Mesenchymal stem cell (in vitro differentiated cells and primary cell): ENCODE measurements around the gene RHCE.
"Not testable (repeated sequence)": the region's sequence is repeated elsewhere in the genome, so short reads cannot be mapped to it uniquely, and the experiment has no call there.

Experiments
- DNase-seq: peaks from one replicate; pipeline ENCODE4 v3.0.0-alpha.2; 2013
- H2AFZ ChIP-seq: one replicate; pipeline ENCODE4 v1.6.1; 2013; ENCODE audit warnings: low read depth, mild to moderate bottlenecking, control low read depth, inconsistent platforms, low read length, moderate library complexity
- H2AK5ac ChIP-seq: 2 replicates; pipeline ENCODE4 v1.6.1; 2013; ENCODE audit warnings: low read length, moderate library complexity, mild to moderate bottlenecking, inconsistent platforms; ENCODE audit not compliant: severe bottlenecking
- H2BK120ac ChIP-seq: one replicate; pipeline ENCODE4 v1.6.1; 2013; ENCODE audit warnings: low read depth, mild to moderate bottlenecking, inconsistent platforms, low read length, moderate library complexity
- H2BK12ac ChIP-seq, 2 experiments: one replicate each; pipeline ENCODE4 v1.6.1; 2013; ENCODE audit warnings: inconsistent platforms in 2 of 2, low read length in 2 of 2, mild to moderate bottlenecking in 2 of 2, moderate library complexity in 2 of 2, control low read depth in 1 of 2
- H2BK15ac ChIP-seq: one replicate; pipeline ENCODE4 v1.6.1; 2013; ENCODE audit warnings: mild to moderate bottlenecking, low read depth, inconsistent platforms; ENCODE audit not compliant: poor library complexity, severe bottlenecking
- H2BK5ac ChIP-seq: 2 replicates; pipeline ENCODE4 v1.6.1; 2013; ENCODE audit warnings: low read depth, mild to moderate bottlenecking, low read length, control low read depth, inconsistent platforms; ENCODE audit not compliant: poor library complexity, severe bottlenecking
- H3K14ac ChIP-seq, 2 experiments: one replicate each; pipeline ENCODE4 v1.6.1; 2013; ENCODE audit warnings: inconsistent platforms in 2 of 2, low read length in 2 of 2, control low read depth in 1 of 2, mild to moderate bottlenecking in 1 of 2, moderate library complexity in 1 of 2
- H3K18ac ChIP-seq, 2 experiments: one replicate each; pipeline ENCODE4 v1.6.1; 2013; ENCODE audit warnings: inconsistent platforms in 2 of 2, low read length in 2 of 2, control low read depth in 1 of 2, low read depth in 1 of 2, mild to moderate bottlenecking in 1 of 2
- H3K23ac ChIP-seq, 2 experiments: one replicate each; pipeline ENCODE4 v1.6.1; 2013; ENCODE audit warnings: inconsistent platforms in 2 of 2, low read length in 2 of 2, mild to moderate bottlenecking in 2 of 2, moderate library complexity in 2 of 2, control low read depth in 1 of 2
- H3K27ac ChIP-seq: 2 replicates; pipeline ENCODE4 v1.5.1; 2013; ENCODE audit warnings: mild to moderate bottlenecking, moderate library complexity, low read length, control low read depth, inconsistent platforms; ENCODE audit not compliant: poor library complexity, severe bottlenecking
- H3K27me3 ChIP-seq, 2 experiments: 2 replicates each; pipeline versions ENCODE4 v1.6.1 to v1.7.0; 2013; ENCODE audit warnings: low read length in 2 of 2, mild to moderate bottlenecking in 2 of 2, moderate library complexity in 2 of 2, control low read depth in 1 of 2, inconsistent platforms in 1 of 2; ENCODE audit not compliant: control insufficient read depth in 1 of 2, insufficient read depth in 1 of 2
- H3K36me3 ChIP-seq, 2 experiments: 2 replicates each; pipeline versions ENCODE4 v1.6.1 to v1.7.0; 2013; ENCODE audit warnings: low read length in 2 of 2, control low read depth in 1 of 2, inconsistent platforms in 1 of 2, low read depth in 1 of 2, mild to moderate bottlenecking in 1 of 2; ENCODE audit not compliant: insufficient read depth in 2 of 2, control insufficient read depth in 1 of 2
- H3K4ac ChIP-seq, 2 experiments: one replicate each; pipeline ENCODE4 v1.6.1; 2013; ENCODE audit warnings: inconsistent platforms in 2 of 2, low read length in 2 of 2, mild to moderate bottlenecking in 2 of 2, moderate library complexity in 2 of 2, control low read depth in 1 of 2, low read depth in 1 of 2
- H3K4me1 ChIP-seq: 2 replicates; pipeline ENCODE4 v1.6.1; 2013; ENCODE audit warnings: low read depth, low read length, control low read depth; ENCODE audit not compliant: control insufficient read depth, insufficient read depth
- H3K4me2 ChIP-seq: 2 replicates; pipeline ENCODE4 v1.6.1; 2013; ENCODE audit warnings: low read length, mild to moderate bottlenecking, inconsistent platforms; ENCODE audit not compliant: poor library complexity, severe bottlenecking
- H3K4me3 ChIP-seq, 2 experiments: 2 replicates each; pipeline versions ENCODE4 v1.5.1 to v1.7.0; 2013; ENCODE audit warnings: low read length in 2 of 2, mild to moderate bottlenecking in 2 of 2, control low read depth in 1 of 2, low read depth in 1 of 2; ENCODE audit not compliant: insufficient read depth in 1 of 2
- H3K79me1 ChIP-seq: replicated peaks from 2 replicates; pipeline ENCODE4 v1.6.1; 2013; ENCODE audit warnings: mild to moderate bottlenecking, control low read depth, low read length, inconsistent platforms; ENCODE audit not compliant: poor library complexity, severe bottlenecking
- H3K9ac ChIP-seq: 2 replicates; pipeline ENCODE4 v1.7.0; 2013; ENCODE audit warnings: mild to moderate bottlenecking, low read length, moderate library complexity
- H3K9me3 ChIP-seq: 2 replicates; pipeline ENCODE4 v1.7.0; 2013; ENCODE audit warnings: mild to moderate bottlenecking, low read length; ENCODE audit not compliant: control insufficient read depth
- H4K8ac ChIP-seq: one replicate; pipeline ENCODE4 v1.6.1; 2013; ENCODE audit warnings: inconsistent platforms, mild to moderate bottlenecking, low read length, moderate library complexity
- H4K91ac ChIP-seq: one replicate; pipeline ENCODE4 v1.6.1; 2013; ENCODE audit warnings: mild to moderate bottlenecking, low read length, inconsistent platforms

The RHCE gene

GRCh38 chr1:25312806-25313470 lies 107.7 kb downstream of the RHCE start:
- H2BK120ac ChIP-seq, H3K14ac ChIP-seq, H3K9ac ChIP-seq, H3K4me1 ChIP-seq, H3K4me2 ChIP-seq, H3K9me3 ChIP-seq, H3K79me1 ChIP-seq, H3K27me3 ChIP-seq, H3K4ac ChIP-seq, H3K4me3 ChIP-seq, H2AK5ac ChIP-seq, H4K8ac ChIP-seq, H3K18ac ChIP-seq, H2BK5ac ChIP-seq, H2AFZ ChIP-seq, H2BK15ac ChIP-seq, H4K91ac ChIP-seq, H3K27ac ChIP-seq, DNase-seq, H3K36me3 ChIP-seq, H3K23ac ChIP-seq, H2BK12ac ChIP-seq: not testable (repeated sequence)
